Mammary epithelial cell (primary cell): Measurements from ENCODE around the gene SRL.

ENCODE experiments used
- CTCF ChIP-seq, 2 donors: IDR thresholded peaks in 1 of 2; conservative IDR thresholded peaks in 1 of 2; 2 replicates each; pipeline ENCODE4 v1.5.1; 2011 to 2012; ENCODE audit warnings: inconsistent platforms in 2 of 2, low read length in 2 of 2, mild to moderate bottlenecking in 2 of 2, control low read depth in 1 of 2, low read depth in 1 of 2; ENCODE audit not compliant: insufficient read depth in 1 of 2; ENCODE audit errors: extremely low read depth in 1 of 2
- EZH2 ChIP-seq: IDR thresholded peaks from 2 replicates; pipeline ENCODE4 v1.6.1; 2012; ENCODE audit warnings: low read length, inconsistent platforms, borderline replicate concordance

- peak; percentile 52 to 91 for TF ChIP-seq CTCF (conservative IDR thresholded peaks at IDR 0.05 in 1 of 2, IDR thresholded peaks at IDR 0.05 in 1 of 2; ENCODE audit: extremely low read depth in 1 of 2, insufficient read depth in 1 of 2, low read depth in 1 of 2, low read length in 2 of 2)
- TF ChIP-seq EZH2 = no peak
Measured at GRCh38 chr16:4288148-4288921, 46.5 kb upstream of the SRL start.
